Skin of body (tissue), 2 donors: ENCODE measurements around the gene EZR. TPM values are rescaled to one million over a fixed set of nuclear protein-coding genes. Genes with fewer than 3 reads are reported as not detected.

Source experiments
- DNase-seq: peaks from one replicate; lab custom pipeline; 2025; lab: John Stamatoyannopoulos, UW
- total RNA-seq: library from RNA; depleted of rRNA; stranded (reverse); fragments of >200 nt; gene quantifications from one replicate; pipeline ENCODE4 v1.2.3, GENCODE V29; 2014

The EZR gene
- total RNA-seq, result 108 TPM

GRCh38 chr6:158819213-158819976, at the start of gene EZR:
EZR (minus strand) TSS chr6:158819368; CDS start chr6:158818093, 1,275 bp downstream.
- DNase-seq, result no peak

DNA sequence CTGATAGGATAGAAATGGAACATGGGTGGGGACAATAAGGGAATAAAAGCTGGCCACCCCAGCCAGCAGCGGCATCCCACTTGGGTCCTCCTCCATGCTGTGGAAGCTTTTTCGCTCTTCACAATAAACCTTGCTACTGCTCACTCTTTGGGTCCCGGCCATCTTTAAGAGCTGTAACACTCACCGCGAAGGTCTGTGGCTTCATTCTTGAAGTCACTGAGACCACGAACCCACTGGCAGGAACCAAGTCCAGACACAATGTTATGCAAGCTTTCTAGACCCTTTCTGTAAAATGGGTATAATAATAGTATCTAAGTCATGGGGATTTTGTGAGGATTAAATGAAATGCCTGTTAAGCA, 48.9 kb upstream of the EZR start:
- DNase-seq, result no peak

DNA sequence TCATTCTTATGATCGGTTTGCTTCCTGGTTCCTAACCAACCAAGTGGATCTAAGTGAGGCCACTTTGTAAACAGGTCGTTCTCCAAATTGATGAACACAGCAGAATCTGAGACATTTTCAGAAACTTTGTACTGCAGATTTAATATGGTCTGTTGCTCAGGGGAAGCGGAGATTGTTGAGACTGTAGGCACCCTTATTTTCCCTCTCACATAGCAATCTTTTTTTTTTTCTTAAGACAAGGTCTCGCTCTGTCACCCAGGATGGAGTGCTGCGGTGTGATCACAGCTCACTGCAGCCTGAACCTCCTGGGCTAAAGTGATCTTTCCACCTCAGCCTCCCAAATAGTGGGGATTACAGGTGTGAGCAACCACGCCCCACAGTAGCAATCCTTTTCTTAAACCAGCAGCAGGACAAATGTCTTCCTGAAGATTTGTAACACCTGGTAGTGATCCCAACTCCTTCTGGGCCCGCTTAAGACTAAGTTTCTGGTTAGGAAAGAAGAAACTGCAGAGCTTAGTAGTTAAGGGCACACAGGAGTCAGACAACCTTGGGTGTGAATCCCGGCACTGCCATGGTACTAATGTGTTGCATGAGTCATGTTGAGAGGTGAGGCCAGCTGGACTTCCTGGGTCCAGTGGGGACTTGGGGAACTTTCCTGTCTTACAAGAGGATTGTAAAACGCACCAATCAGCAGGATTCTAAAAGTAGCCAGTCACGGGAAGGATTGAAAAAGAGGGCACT, 48.4 kb upstream of the EZR start:
- no peak for DNase-seq

GRCh38 chr6:158865769-158866168, 46.6 kb upstream of the EZR start:
- no peak for DNase-seq

DNA sequence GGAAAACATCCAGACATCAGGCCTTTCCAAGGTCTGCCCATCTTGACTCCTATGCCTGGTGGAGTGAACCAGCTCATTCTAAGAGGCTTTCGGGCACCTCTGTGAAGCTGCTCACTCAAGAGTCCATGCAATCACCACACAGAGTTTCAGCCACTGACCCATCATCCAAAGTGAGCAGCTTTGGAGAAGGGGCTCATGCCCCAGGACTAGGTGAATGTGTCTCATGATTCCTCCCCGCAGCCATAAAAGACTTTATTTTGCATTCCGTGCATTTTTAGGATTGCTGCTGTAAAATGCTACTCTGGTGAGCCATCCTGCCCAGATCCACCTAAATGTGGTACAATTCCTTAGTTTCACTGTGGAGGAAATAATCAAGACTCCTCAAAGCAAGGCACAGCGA, 44.5 kb upstream of the EZR start:
- no peak for DNase-seq

DNA sequence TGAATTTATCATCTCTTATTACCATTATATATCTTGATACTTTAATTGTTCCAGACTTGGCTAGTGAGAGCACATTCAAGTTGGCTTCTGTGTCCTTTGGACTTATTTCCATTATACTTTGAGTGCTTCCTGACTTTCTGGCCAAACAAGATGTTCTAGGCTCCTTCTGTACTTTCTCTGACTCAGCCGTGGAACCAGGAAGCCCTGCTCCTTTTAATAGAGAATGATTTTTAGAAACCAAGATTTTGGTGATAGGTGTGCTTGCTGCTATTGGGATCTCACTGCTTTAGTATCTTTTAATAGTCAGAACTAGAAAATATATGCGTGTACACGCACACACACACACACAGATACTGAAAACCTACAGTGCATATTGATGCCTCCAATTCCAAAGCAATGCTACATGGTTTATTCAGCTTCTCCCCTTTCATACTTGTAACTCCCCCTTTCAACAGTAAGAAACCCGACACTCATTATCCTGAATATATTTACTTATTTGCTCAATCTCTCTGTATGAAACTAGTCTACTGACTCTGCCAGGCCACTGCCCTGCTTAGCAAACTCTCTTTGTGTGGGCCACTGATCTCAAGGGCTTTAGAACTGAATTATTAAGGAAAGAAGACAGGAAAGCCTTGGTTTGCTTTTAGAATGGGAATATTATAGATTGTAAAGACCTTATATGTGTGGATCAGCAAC, 42.7 kb upstream of the EZR start:
- DNase-seq, result no peak

- DNase-seq, result no peak
Measured at GRCh38 chr6:158860279-158860865, 41.2 kb upstream of the EZR start.

- no peak for DNase-seq
Measured at GRCh38 chr6:158856261-158856660, 37.1 kb upstream of the EZR start.

GRCh38 chr6:158854214-158855101, 35.3 kb upstream of the EZR start:
- no peak for DNase-seq

- DNase-seq, result no peak
Measured at GRCh38 chr6:158853880-158854213, 34.7 kb upstream of the EZR start.

GRCh38 chr6:158853072-158853879, 34.1 kb upstream of the EZR start:
- DNase-seq, result peak; percentile 32

GRCh38 chr6:158852312-158853071, 33.3 kb upstream of the EZR start:
- no peak for DNase-seq

DNA sequence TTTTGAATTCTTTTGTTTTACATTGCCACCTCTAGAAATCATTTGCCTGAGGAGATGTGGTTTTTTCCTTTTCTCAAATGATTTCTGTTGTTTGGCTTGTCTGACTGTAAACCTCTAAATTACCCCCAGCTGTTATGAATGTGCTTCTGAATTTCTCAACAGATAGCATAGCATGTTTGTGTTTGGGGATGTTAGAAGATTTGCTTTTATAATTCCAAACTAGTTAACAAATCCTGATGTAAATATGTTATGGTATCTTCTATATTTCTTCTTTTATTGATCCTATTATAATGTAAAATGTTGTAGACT, 31.6 kb upstream of the EZR start:
- DNase-seq, result peak; percentile 46

- DNase-seq, result peak; percentile 55
Measured at GRCh38 chr6:158849899-158850806, 31.0 kb upstream of the EZR start.

DNA sequence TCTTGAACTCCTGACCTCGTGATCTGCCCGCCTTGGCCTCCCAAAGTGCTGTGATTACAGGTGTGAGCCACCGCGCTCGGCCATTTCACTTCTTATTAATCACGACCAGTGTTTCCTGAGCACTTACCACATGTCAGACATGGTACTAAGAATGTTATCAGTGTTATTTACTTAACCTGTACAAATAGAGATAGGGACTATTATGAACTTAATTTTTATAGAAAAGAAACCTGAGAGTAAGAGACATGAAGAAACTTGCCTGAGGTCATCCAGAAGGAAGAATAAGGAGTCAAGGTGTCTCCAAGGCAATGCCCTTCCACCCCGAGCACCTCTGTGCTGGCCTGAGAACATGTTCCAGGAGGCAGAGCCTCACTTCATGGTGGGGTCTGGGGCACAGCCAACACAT, 29.3 kb upstream of the EZR start:
- no peak for DNase-seq

GRCh38 chr6:158847786-158848185, 28.6 kb upstream of the EZR start:
- no peak for DNase-seq

- no peak for DNase-seq
Measured at GRCh38 chr6:158847012-158847529, 27.9 kb upstream of the EZR start.
